Nephron progenitor cell (in vitro differentiated cells): Measurements from ENCODE around the gene ATP10B.

Experiments used
- DNase-seq: peaks from one replicate; pipeline ENCODE4 v3.0.0; 2021
- H3K27ac Mint-ChIP-seq: 2 replicates; pipeline ENCODE4 v1.8.0; 2021; ENCODE audit warnings: mild to moderate bottlenecking, moderate library complexity, mixed read lengths
- H3K27me3 Mint-ChIP-seq: 2 replicates; pipeline ENCODE4 v1.8.0; 2021; ENCODE audit warnings: mild to moderate bottlenecking, low read depth, mixed read lengths; ENCODE audit not compliant: poor library complexity
- H3K36me3 Mint-ChIP-seq: 2 replicates; pipeline ENCODE4 v1.8.0; 2021; ENCODE audit warnings: low read depth, mixed read lengths
- H3K4me1 Mint-ChIP-seq: 2 replicates; pipeline ENCODE4 v1.8.0; 2021; ENCODE audit warnings: mixed read lengths
- H3K4me3 Mint-ChIP-seq: 2 replicates; pipeline ENCODE4 v1.8.0; 2021; ENCODE audit warnings: mild to moderate bottlenecking, moderate library complexity, mixed read lengths
- H3K9me3 Mint-ChIP-seq: 2 replicates; pipeline ENCODE4 v1.8.0; 2021; ENCODE audit warnings: mild to moderate bottlenecking, moderate library complexity, mixed read lengths
- CTCF ChIP-seq: fragments of 200-600 bp; sonication (generic); IDR thresholded peaks from 2 replicates; pipeline ENCODE4 v1.5.0; 2021; ENCODE audit warnings: antibody characterized with exemption

Gene ATP10B

GRCh38 chr5:160627921-160628618 lies 223.9 kb downstream of the ATP10B start:
- Mint-ChIP-seq H3K36me3 (no peaks in the 10 kb centered on the region), H3K27me3 (peaks cover 9% of the 10 kb centered on the region), H3K4me3 (no peak overlapping the region), H3K27ac (peak overlapping the region; percentile 85), H3K9me3 (no peaks in the 10 kb centered on the region), H3K4me1 (peaks cover 27% of the 10 kb centered on the region)
- TF ChIP-seq CTCF = no peak
- DNase-seq = no peak

GRCh38 chr5:160626322-160626721 lies 225.7 kb downstream of the ATP10B start:
- no peaks in the 10 kb centered on the region for H3K9me3 Mint-ChIP-seq
- no peak overlapping the region for H3K27ac Mint-ChIP-seq
- no peak for DNase-seq
- no peak for TF ChIP-seq CTCF
- no peaks in the 10 kb centered on the region for H3K36me3 Mint-ChIP-seq
- H3K4me3 Mint-ChIP-seq = no peak overlapping the region
- peaks cover 27% of the 10 kb centered on the region for H3K4me1 Mint-ChIP-seq
- H3K27me3 Mint-ChIP-seq = peaks cover 9% of the 10 kb centered on the region

- DNase-seq = no peak
- Mint-ChIP-seq H3K36me3 (no peaks in the 10 kb centered on the region), H3K27me3 (peaks cover 5% of the 10 kb centered on the region), H3K9me3 (no peaks in the 10 kb centered on the region), H3K4me1 (no peaks in the 10 kb centered on the region), H3K4me3 (no peak overlapping the region), H3K27ac (no peak overlapping the region)
- no peak for TF ChIP-seq CTCF
Measured at GRCh38 chr5:160621526-160621925, 230.5 kb downstream of the ATP10B start.

GRCh38 chr5:160620401-160620800 lies 231.6 kb downstream of the ATP10B start:
- no peak overlapping the region for H3K4me3 Mint-ChIP-seq
- H3K27ac Mint-ChIP-seq = no peak overlapping the region
- no peaks in the 10 kb centered on the region for H3K9me3 Mint-ChIP-seq
- no peaks in the 10 kb centered on the region for H3K36me3 Mint-ChIP-seq
- no peaks in the 10 kb centered on the region for H3K4me1 Mint-ChIP-seq
- peaks cover 5% of the 10 kb centered on the region for H3K27me3 Mint-ChIP-seq
- TF ChIP-seq CTCF = no peak
- no peak for DNase-seq

GRCh38 chr5:160619381-160619780 lies 232.6 kb downstream of the ATP10B start:
- Mint-ChIP-seq H3K36me3 (no peaks in the 10 kb centered on the region), H3K9me3 (no peaks in the 10 kb centered on the region), H3K27me3 (peaks cover 6% of the 10 kb centered on the region), H3K27ac (no peak overlapping the region), H3K4me3 (no peak overlapping the region), H3K4me1 (no peaks in the 10 kb centered on the region)
- no peak for DNase-seq
- no peak for TF ChIP-seq CTCF

- Mint-ChIP-seq H3K4me1 (no peaks in the 10 kb centered on the region), H3K27me3 (peaks cover 8% of the 10 kb centered on the region), H3K36me3 (no peaks in the 10 kb centered on the region), H3K27ac (no peak overlapping the region), H3K9me3 (no peaks in the 10 kb centered on the region), H3K4me3 (no peak overlapping the region)
- TF ChIP-seq CTCF = no peak
- DNase-seq = no peak
Measured at GRCh38 chr5:160618286-160618685, 233.7 kb downstream of the ATP10B start.
